BJ (cell line): Measurements from ENCODE around the gene WDR59. TPM values are rescaled to one million over a fixed set of nuclear protein-coding genes. Genes with fewer than 3 reads are reported as not detected.

ENCODE experiments used
- CTCF ChIA-PET: fragments of 350-600 bp; formaldehyde crosslinking; extraction: SDS; loops from one replicate; lab custom pipeline; 2021; ENCODE audit warnings: antibody characterized with exemption, inconsistent platforms; lab: Yijun Ruan, JAX
- POLR2A ChIA-PET: fragments of 300-600 bp; sonication (Branson Sonifier 250); formaldehyde crosslinking; extraction: SDS; loops from one replicate; lab custom pipeline; 2021; ENCODE audit warnings: antibody characterized with exemption; lab: Charles Lee
- DNase-seq: peaks from one replicate; pipeline ENCODE4 v3.0.0-alpha.2; 2011; ENCODE audit warnings: low read depth
- H3K27me3 ChIP-seq: 2 replicates; pipeline ENCODE4 v1.6.0; 2011; ENCODE audit warnings: low read length; ENCODE audit not compliant: control insufficient read depth, insufficient read depth
- H3K36me3 ChIP-seq: 2 replicates; pipeline ENCODE4 v1.5.1; 2011; ENCODE audit warnings: low read length; ENCODE audit not compliant: control insufficient read depth, insufficient read depth
- H3K4me3 ChIP-seq: 2 replicates; pipeline ENCODE4 v1.5.1; 2011; ENCODE audit warnings: low read depth, mild to moderate bottlenecking, control low read depth, low read length
- CTCF ChIP-seq: IDR thresholded peaks from 2 replicates; pipeline ENCODE4 v1.5.1; 2011; ENCODE audit warnings: low read depth, mild to moderate bottlenecking, control low read depth, inconsistent platforms, low read length, moderate library complexity; ENCODE audit not compliant: insufficient read depth
- polyA plus RNA-seq: library from polyadenylated mRNA; depleted of rRNA; stranded (reverse); fragments of >200 nt; gene quantifications from 2 replicates; pipeline ENCODE4 v1.2.3, GENCODE V29; 2011

The WDR59 gene
- polyA plus RNA-seq, 1 experiment = 47.5 TPM

- DNase-seq = no peak
- no peaks in the 10 kb centered on the region for H3K27me3 ChIP-seq
- peaks cover 10% of the 10 kb centered on the region; the same call in 1 of the 2 replicates for H3K36me3 ChIP-seq
- ChIA-PET POLR2A (no interaction called here), CTCF (interaction anchor here (1.3 kb wide), 1 partner anchor 10 kb away, joined by 3 read pairs; no protein-coding TSS in a partner anchor)
- TF ChIP-seq CTCF = no peak
- no peak overlapping the region for H3K4me3 ChIP-seq
Observed at GRCh38 chr16:74942977-74943918, 41.7 kb downstream of the WDR59 start.

- CTCF ChIA-PET = no interaction called here
Observed at GRCh38 chr16:74942566-74942965, 42.4 kb downstream of the WDR59 start.

GRCh38 chr16:74939688-74940087 is 45.2 kb downstream of the WDR59 start:
- Histone ChIP-seq H3K36me3 (peaks cover 7% of the 10 kb centered on the region; the same call in 1 of the 2 replicates), H3K27me3 (no peaks in the 10 kb centered on the region), H3K4me3 (no peak overlapping the region)
- POLR2A ChIA-PET = no interaction called here
- DNase-seq = no peak
- no peak for TF ChIP-seq CTCF
- CTCF ChIA-PET = no interaction called here

More at GRCh38 chr16:74942566-74942965, 42.4 kb downstream of the WDR59 start:
- H3K27me3 ChIP-seq = no peaks in the 10 kb centered on the region
- peaks cover 8% of the 10 kb centered on the region; the same call in 1 of the 2 replicates for H3K36me3 ChIP-seq
- no peak for TF ChIP-seq CTCF
- POLR2A ChIA-PET = no interaction called here
- DNase-seq = no peak
- no peak overlapping the region for H3K4me3 ChIP-seq

- CTCF ChIA-PET = no interaction called here
Observed at GRCh38 chr16:74936902-74937560, 47.9 kb downstream of the WDR59 start.

More at GRCh38 chr16:74936902-74937560, 47.9 kb downstream of the WDR59 start:
- Histone ChIP-seq H3K4me3 (no peak overlapping the region), H3K36me3 (peaks cover 4% of the 10 kb centered on the region), H3K27me3 (no peaks in the 10 kb centered on the region)
- POLR2A ChIA-PET = no interaction called here
- TF ChIP-seq CTCF = 0 out of 2 replicates have a peak, but pooled peaks have one; percentile 4
- peak; percentile 45 for DNase-seq
